GM12864 (cell line): ENCODE data around the gene GFPT1.
"Not testable (repeated sequence)": the region's sequence is repeated elsewhere in the genome, so short reads cannot be mapped to it uniquely, and the experiment has no call there.

Experiments used
- DNase-seq: peaks from one replicate; pipeline ENCODE4 v3.0.0-alpha.2; 2011; ENCODE audit warnings: low read depth
- H3K4me3 ChIP-seq: 2 replicates; pipeline ENCODE4 v1.5.1; 2011; ENCODE audit warnings: mild to moderate bottlenecking, low read depth, low read length, control low read depth
- CTCF ChIP-seq: IDR thresholded peaks from 2 replicates; pipeline ENCODE4 v1.5.1; 2011; ENCODE audit warnings: low read depth, mild to moderate bottlenecking, moderate library complexity, low read length, control low read depth, inconsistent platforms; ENCODE audit errors: missing control alignments

The GFPT1 gene

GRCh38 chr2:69422198-69422597 is 35.2 kb upstream of the GFPT1 start:
- no peak for DNase-seq
- no peak for TF ChIP-seq CTCF
- no peak overlapping the region for H3K4me3 ChIP-seq

GRCh38 chr2:69419111-69419510 is 32.1 kb upstream of the GFPT1 start:
- H3K4me3 ChIP-seq, DNase-seq: not testable (repeated sequence)

- DNase-seq, result no peak
- H3K4me3 ChIP-seq, result no peak overlapping the region
- TF ChIP-seq CTCF, result no peak
Measured at GRCh38 chr2:69416147-69416546, 29.1 kb upstream of the GFPT1 start.

GRCh38 chr2:69411120-69411519 is 24.1 kb upstream of the GFPT1 start:
- H3K4me3 ChIP-seq, result no peak overlapping the region
- DNase-seq, result no peak
- no peak for TF ChIP-seq CTCF

- no peak for TF ChIP-seq CTCF
- H3K4me3 ChIP-seq, result no peak overlapping the region
- no peak for DNase-seq
Measured at GRCh38 chr2:69405306-69405705, 18.3 kb upstream of the GFPT1 start.

- no peak for DNase-seq
- TF ChIP-seq CTCF, result no peak
- H3K4me3 ChIP-seq, result no peak overlapping the region
Measured at GRCh38 chr2:69400121-69400520, 13.1 kb upstream of the GFPT1 start.

- DNase-seq, result no peak
- no peak for TF ChIP-seq CTCF
- no peak overlapping the region for H3K4me3 ChIP-seq
Measured at GRCh38 chr2:69397234-69397633, 10.2 kb upstream of the GFPT1 start.

GRCh38 chr2:69395866-69396265 is 8.8 kb upstream of the GFPT1 start:
- TF ChIP-seq CTCF, result no peak
- H3K4me3 ChIP-seq, result no peak overlapping the region
- DNase-seq, result no peak
